NT2/D1 (cell line): ENCODE data around the gene DYNC1LI2.

Source experiments
- SUZ12 ChIP-seq: IDR thresholded peaks from 2 replicates; pipeline ENCODE4 v1.6.1; 2011; ENCODE audit not compliant: insufficient read length, insufficient read depth; ENCODE audit errors: extremely low read depth
- YY1 ChIP-seq: IDR thresholded peaks from 2 replicates; pipeline ENCODE4 v1.6.1; 2011; ENCODE audit not compliant: insufficient read length, insufficient read depth
- ZNF274 ChIP-seq: IDR thresholded peaks from 2 replicates; pipeline ENCODE4 v1.6.1; 2011; ENCODE audit warnings: mild to moderate bottlenecking, low read depth, low read length

DNA sequence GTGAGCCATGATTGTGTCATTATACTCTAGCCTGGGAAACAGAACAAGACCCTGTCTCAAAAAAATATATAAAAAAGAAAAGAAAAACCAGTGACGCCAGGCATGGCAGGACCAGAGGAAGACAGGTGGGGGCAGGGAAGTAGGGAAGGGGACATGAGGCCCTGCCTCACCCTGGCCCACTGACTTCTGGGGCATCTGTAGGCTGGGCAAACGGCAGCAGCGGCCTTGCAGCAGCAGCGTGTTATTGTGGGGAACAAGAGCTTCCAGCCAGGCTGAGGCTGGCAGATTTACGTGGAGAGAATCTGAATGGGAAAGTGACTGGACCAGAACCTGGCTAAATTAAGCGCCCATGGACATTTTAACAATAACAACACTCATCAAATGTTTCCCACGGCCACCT lies 74.2 kb downstream of the DYNC1LI2 start:
- TF ChIP-seq ZNF274 (no peak), YY1 (no peak), SUZ12 (no peak)
